ENCODE data around the gene RPS15.

The RPS15 gene

GRCh38 chr19:1420590-1420989 lies 17.6 kb upstream of the RPS15 start:
- no peak for DNase-seq

GRCh38 chr19:1421218-1421957 lies 16.8 kb upstream of the RPS15 start:
- no peak for DNase-seq

GRCh38 chr19:1421958-1422305 lies 16.3 kb upstream of the RPS15 start:
- DNase-seq = no peak

GRCh38 chr19:1422360-1422759 lies 15.8 kb upstream of the RPS15 start:
- no peak for DNase-seq

GRCh38 chr19:1422943-1423342 lies 15.3 kb upstream of the RPS15 start:
- no peak for DNase-seq

GRCh38 chr19:1423436-1424191 lies 14.6 kb upstream of the RPS15 start:
- no peak for DNase-seq

GRCh38 chr19:1424192-1424955 lies 13.8 kb upstream of the RPS15 start:
- no peak for DNase-seq

GRCh38 chr19:1425102-1425837 lies 12.9 kb upstream of the RPS15 start:
- no peak for DNase-seq

GRCh38 chr19:1425902-1426301 lies 12.3 kb upstream of the RPS15 start:
- no peak for DNase-seq

GRCh38 chr19:1426736-1427135 lies 11.5 kb upstream of the RPS15 start:
- DNase-seq = no peak

GRCh38 chr19:1427221-1427920 lies 10.8 kb upstream of the RPS15 start:
- no peak for DNase-seq

- no peak for DNase-seq
These were observed 9.3 kb upstream of the RPS15 start for GRCh38 chr19:1428738-1429391.

GRCh38 chr19:1429750-1430149 lies 8.4 kb upstream of the RPS15 start:
- DNase-seq = no peak

- DNase-seq = no peak
These were observed 8.0 kb upstream of the RPS15 start for GRCh38 chr19:1430246-1430645.

- DNase-seq = no peak
These were observed 6.3 kb upstream of the RPS15 start for GRCh38 chr19:1431759-1432506.

- DNase-seq = no peak
These were observed 5.7 kb upstream of the RPS15 start for GRCh38 chr19:1432507-1432887.

- no peak for DNase-seq
These were observed 4.8 kb upstream of the RPS15 start for GRCh38 chr19:1433119-1434039.

- no peak for DNase-seq
These were observed 4.2 kb upstream of the RPS15 start for GRCh38 chr19:1434040-1434366.

- no peak for DNase-seq
These were observed 3.6 kb upstream of the RPS15 start for GRCh38 chr19:1434577-1435060.

- no peak for DNase-seq
These were observed 2.7 kb upstream of the RPS15 start for GRCh38 chr19:1435378-1435989.

Measured in bone marrow (tissue), 2 donors.